ENCODE results near the gene APC2. TPM values are rescaled to one million over a fixed set of nuclear protein-coding genes. Genes with fewer than 3 reads are reported as not detected.

APC2 gene
- total and polyA plus RNA-seq, 4 donors: under 0.01 to 0.06 (median 0.03) TPM

DNA sequence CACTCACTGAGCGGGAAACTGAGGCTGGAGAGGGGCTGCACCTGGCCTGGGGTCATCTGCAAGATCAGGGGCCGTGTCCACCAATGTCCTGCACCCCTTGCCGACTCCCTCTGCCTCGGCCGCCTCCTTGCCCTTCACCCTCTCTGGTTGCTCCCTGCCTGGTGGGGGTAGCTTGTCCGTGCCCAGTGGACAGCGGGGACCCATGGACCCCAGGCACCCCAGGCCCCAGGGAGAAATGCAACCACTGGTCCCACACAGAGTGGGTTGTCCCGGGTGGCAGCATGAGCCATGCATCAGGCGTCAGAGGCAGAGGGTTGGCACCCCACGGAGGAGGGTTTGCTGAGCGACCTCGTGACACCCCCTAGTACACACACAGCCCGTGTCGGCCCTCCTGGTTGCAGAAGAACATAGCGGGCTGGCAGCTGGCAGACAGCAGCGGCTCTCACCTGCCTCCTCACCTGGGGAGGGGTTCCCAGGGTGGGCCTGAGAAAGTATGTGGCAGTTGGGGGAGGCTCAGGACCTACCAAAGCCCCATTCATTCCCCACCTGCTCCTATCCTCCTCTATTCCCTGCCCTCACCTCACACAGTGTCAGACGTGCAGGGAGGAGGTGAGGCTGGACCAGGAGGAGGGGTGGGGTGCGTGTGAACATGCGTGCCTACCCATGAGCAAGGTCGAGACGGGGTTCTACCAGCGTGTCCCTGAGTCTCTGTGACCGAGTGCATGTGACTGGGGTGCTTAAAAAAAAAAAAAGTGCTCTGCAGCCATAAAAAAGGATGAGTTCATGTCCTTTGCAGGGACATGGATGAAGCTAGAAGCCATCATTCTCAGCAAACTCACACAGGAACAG lies 54.2 kb downstream of the APC2 start (continued):
- TF ChIP-seq, protein P1, sequence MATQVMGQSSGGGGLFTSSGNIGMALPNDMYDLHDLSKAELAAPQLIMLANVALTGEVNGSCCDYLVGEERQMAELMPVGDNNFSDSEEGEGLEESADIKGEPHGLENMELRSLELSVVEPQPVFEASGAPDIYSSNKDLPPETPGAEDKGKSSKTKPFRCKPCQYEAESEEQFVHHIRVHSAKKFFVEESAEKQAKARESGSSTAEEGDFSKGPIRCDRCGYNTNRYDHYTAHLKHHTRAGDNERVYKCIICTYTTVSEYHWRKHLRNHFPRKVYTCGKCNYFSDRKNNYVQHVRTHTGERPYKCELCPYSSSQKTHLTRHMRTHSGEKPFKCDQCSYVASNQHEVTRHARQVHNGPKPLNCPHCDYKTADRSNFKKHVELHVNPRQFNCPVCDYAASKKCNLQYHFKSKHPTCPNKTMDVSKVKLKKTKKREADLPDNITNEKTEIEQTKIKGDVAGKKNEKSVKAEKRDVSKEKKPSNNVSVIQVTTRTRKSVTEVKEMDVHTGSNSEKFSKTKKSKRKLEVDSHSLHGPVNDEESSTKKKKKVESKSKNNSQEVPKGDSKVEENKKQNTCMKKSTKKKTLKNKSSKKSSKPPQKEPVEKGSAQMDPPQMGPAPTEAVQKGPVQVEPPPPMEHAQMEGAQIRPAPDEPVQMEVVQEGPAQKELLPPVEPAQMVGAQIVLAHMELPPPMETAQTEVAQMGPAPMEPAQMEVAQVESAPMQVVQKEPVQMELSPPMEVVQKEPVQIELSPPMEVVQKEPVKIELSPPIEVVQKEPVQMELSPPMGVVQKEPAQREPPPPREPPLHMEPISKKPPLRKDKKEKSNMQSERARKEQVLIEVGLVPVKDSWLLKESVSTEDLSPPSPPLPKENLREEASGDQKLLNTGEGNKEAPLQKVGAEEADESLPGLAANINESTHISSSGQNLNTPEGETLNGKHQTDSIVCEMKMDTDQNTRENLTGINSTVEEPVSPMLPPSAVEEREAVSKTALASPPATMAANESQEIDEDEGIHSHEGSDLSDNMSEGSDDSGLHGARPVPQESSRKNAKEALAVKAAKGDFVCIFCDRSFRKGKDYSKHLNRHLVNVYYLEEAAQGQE (IDR thresholded peaks at IDR 0.05): no peak
- TF ChIP-seq HNF4A (conservative IDR thresholded peaks at IDR 0.05): no peak

DNA sequence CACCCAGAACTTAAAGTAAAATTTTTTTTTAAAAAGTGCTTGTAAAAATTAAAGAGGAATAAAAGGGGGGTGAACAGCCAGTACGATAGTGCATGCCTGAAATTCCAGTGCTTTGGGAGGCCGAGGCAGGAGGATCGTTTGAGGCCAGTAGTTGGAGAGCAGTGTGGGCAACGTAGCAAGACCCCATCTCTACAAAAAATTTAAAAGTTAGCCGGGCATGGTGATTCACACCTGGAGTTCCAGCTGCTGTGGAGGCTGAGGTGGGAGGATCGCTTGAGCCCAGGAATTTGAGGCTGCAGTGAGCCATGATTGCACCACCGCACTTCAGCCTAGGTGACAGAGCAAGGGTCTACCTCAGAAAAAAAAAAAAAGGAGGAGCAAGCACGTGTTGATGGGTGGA lies 55.1 kb downstream of the APC2 start:
- H3K4me3 ChIP-seq (ENCODE audit: low read depth in 1 of 3, low read length in 3 of 3): no peak overlapping the region
- 84% methylated on average over 8 of the region's 8 CpGs for WGBS
- no peak overlapping the region for H3K27ac ChIP-seq (ENCODE audit: low read depth in 1 of 2, low read length in 2 of 2)
- peaks cover 6 to 26% (median 14%) of the 10 kb centered on the region in 4 donors for H3K4me1 ChIP-seq (ENCODE audit: control insufficient read depth in 4 of 4, insufficient read depth in 4 of 4, low read length in 3 of 4)
- TF ChIP-seq NR2F2 (IDR thresholded peaks at IDR 0.05) (no peak), RAD21 (IDR thresholded peaks at IDR 0.05) (no peak), FOXA1 (IDR thresholded peaks at IDR 0.05) (no peak), FOXA2 (IDR thresholded peaks at IDR 0.05) (no peak), YY1 (IDR thresholded peaks at IDR 0.05) (no peak), EGR1 (IDR thresholded peaks at IDR 0.05; ENCODE audit: low read depth in 2 of 2) (no peak), RXRA (IDR thresholded peaks at IDR 0.05) (no peak), SP1 (IDR thresholded peaks at IDR 0.05) (no peak), JUND (IDR thresholded peaks at IDR 0.05) (no peak), TAF1 (conservative IDR thresholded peaks at IDR 0.05) (no peak), HNF4A (conservative IDR thresholded peaks at IDR 0.05) (no peak), HNF4G (IDR thresholded peaks at IDR 0.05) (no peak)
- TF ChIP-seq, protein P2, sequence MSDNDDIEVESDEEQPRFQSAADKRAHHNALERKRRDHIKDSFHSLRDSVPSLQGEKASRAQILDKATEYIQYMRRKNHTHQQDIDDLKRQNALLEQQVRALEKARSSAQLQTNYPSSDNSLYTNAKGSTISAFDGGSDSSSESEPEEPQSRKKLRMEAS (IDR thresholded peaks at IDR 0.05): no peak
- TF ChIP-seq, protein P3, sequence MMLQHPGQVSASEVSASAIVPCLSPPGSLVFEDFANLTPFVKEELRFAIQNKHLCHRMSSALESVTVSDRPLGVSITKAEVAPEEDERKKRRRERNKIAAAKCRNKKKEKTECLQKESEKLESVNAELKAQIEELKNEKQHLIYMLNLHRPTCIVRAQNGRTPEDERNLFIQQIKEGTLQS (IDR thresholded peaks at IDR 0.05): no peak
- TF ChIP-seq, protein P1 (IDR thresholded peaks at IDR 0.05): no peak
- TF ChIP-seq, protein P4, sequence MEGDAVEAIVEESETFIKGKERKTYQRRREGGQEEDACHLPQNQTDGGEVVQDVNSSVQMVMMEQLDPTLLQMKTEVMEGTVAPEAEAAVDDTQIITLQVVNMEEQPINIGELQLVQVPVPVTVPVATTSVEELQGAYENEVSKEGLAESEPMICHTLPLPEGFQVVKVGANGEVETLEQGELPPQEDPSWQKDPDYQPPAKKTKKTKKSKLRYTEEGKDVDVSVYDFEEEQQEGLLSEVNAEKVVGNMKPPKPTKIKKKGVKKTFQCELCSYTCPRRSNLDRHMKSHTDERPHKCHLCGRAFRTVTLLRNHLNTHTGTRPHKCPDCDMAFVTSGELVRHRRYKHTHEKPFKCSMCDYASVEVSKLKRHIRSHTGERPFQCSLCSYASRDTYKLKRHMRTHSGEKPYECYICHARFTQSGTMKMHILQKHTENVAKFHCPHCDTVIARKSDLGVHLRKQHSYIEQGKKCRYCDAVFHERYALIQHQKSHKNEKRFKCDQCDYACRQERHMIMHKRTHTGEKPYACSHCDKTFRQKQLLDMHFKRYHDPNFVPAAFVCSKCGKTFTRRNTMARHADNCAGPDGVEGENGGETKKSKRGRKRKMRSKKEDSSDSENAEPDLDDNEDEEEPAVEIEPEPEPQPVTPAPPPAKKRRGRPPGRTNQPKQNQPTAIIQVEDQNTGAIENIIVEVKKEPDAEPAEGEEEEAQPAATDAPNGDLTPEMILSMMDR (IDR thresholded peaks at IDR 0.05; ENCODE audit: low read depth, low read length, missing input control): no peak
- TF ChIP-seq, protein P5, sequence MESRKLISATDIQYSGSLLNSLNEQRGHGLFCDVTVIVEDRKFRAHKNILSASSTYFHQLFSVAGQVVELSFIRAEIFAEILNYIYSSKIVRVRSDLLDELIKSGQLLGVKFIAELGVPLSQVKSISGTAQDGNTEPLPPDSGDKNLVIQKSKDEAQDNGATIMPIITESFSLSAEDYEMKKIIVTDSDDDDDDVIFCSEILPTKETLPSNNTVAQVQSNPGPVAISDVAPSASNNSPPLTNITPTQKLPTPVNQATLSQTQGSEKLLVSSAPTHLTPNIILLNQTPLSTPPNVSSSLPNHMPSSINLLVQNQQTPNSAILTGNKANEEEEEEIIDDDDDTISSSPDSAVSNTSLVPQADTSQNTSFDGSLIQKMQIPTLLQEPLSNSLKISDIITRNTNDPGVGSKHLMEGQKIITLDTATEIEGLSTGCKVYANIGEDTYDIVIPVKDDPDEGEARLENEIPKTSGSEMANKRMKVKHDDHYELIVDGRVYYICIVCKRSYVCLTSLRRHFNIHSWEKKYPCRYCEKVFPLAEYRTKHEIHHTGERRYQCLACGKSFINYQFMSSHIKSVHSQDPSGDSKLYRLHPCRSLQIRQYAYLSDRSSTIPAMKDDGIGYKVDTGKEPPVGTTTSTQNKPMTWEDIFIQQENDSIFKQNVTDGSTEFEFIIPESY (IDR thresholded peaks at IDR 0.05): no peak
- no peaks in the 10 kb centered on the region for H3K27me3 ChIP-seq (ENCODE audit: control insufficient read depth in 4 of 4, insufficient read depth in 4 of 4, low read length in 3 of 4)
- no peak for DNase-seq (ENCODE audit: low spot score)
- no peaks in the 10 kb centered on the region for H3K36me3 ChIP-seq (ENCODE audit: control insufficient read depth in 4 of 4, insufficient read depth in 3 of 4, low read depth in 1 of 4, low read length in 3 of 4)
- no peak overlapping the region for H3K9ac ChIP-seq (ENCODE audit: low read depth in 1 of 2, low read length in 2 of 2)
- H3K9me3 ChIP-seq (ENCODE audit: control insufficient read depth in 4 of 4, low read length in 3 of 4): no peaks in the 10 kb centered on the region
